ENCODE data around the gene HBZ. TPM values are rescaled to one million over a fixed set of nuclear protein-coding genes. Genes with fewer than 3 reads are reported as not detected.
"Not testable (repeated sequence)": the region's sequence is repeated elsewhere in the genome, so short reads cannot be mapped to it uniquely, and the experiment has no call there.

Gene HBZ
- total RNA-seq, 1 donor from 2014 or later = not detected

DNA sequence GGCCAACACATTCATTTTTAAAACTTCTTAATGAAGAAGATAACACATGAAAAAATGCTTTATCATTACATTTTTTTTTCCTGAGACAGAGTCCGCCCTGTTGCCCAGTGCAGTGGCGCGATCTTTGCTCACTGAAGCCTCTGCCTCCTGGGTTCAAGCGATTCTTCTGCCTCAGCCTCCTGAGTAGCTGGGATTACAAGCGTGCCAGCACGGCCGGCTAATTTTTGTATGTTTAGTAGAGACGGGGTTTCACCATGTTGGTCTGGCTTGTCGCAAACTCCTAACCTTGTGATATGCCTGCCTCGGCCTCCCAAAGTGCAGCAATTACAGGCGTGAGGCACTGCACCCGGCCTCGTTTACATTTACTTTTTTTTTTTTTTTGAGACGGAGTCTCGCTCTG lies 41.0 kb downstream of the HBZ start:
- Histone ChIP-seq H3K36me3 (peaks cover 100% of the 10 kb centered on the region), H3K4me3 (no peak overlapping the region), H3K27me3 (ENCODE audit: low read depth) (no peaks in the 10 kb centered on the region), H3K27ac (replicated peaks) (no peak overlapping the region), H3K4me1 (no peaks in the 10 kb centered on the region), H3K9me3 (replicated peaks) (no peaks in the 10 kb centered on the region)
- no peak for DNase-seq
- no peak for TF ChIP-seq CTCF (IDR thresholded peaks at IDR 0.05; ENCODE audit: borderline replicate concordance)
- intact Hi-C loops (cut with micrococcal nuclease) = no loop called here

DNA sequence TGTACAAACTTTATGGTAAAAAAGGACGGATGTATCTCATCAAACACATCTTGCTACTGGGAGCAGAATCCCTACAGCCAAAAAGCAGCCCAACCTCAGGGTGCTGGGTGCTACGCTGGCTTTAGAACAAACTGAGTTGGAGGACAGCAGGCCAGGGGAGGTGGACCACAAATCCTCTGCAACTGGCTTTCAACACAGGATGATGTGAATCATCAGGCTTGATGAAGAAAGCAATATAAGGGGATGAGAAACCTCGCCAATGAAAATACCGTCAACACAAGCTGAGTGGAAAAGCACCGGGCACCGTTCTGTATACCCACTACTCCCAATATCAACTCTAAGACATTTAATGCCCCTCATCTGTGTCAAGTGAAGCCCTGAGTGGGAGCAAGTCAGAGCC lies 42.1 kb downstream of the HBZ start:
- H3K4me3 ChIP-seq = no peak overlapping the region
- peaks cover 100% of the 10 kb centered on the region for H3K36me3 ChIP-seq
- no peak for TF ChIP-seq CTCF (IDR thresholded peaks at IDR 0.05; ENCODE audit: borderline replicate concordance)
- intact Hi-C loops (cut with micrococcal nuclease) = no loop called here
- no peaks in the 10 kb centered on the region for H3K4me1 ChIP-seq
- DNase-seq = no peak
- H3K27ac ChIP-seq (replicated peaks) = no peak overlapping the region
- no peaks in the 10 kb centered on the region for H3K9me3 ChIP-seq (replicated peaks)
- H3K27me3 ChIP-seq (ENCODE audit: low read depth) = no peaks in the 10 kb centered on the region

GRCh38 chr16:200388-200787 lies 47.9 kb downstream of the HBZ start:
- intact Hi-C loops (cut with micrococcal nuclease) = no loop called here
- TF ChIP-seq CTCF (IDR thresholded peaks at IDR 0.05; ENCODE audit: borderline replicate concordance) = no peak
- no peaks in the 10 kb centered on the region for H3K4me1 ChIP-seq
- no peaks in the 10 kb centered on the region for H3K27me3 ChIP-seq (ENCODE audit: low read depth)
- peaks cover 99% of the 10 kb centered on the region for H3K36me3 ChIP-seq
- no peak overlapping the region for H3K4me3 ChIP-seq
- no peaks in the 10 kb centered on the region for H3K9me3 ChIP-seq (replicated peaks)
- no peak for DNase-seq
- no peak overlapping the region for H3K27ac ChIP-seq (replicated peaks)

- Histone ChIP-seq H3K27me3 (ENCODE audit: low read depth) (no peaks in the 10 kb centered on the region), H3K27ac (replicated peaks) (no peak overlapping the region), H3K9me3 (replicated peaks) (no peaks in the 10 kb centered on the region), H3K36me3 (peaks cover 99% of the 10 kb centered on the region), H3K4me3 (no peak overlapping the region), H3K4me1 (no peaks in the 10 kb centered on the region)
- TF ChIP-seq CTCF (IDR thresholded peaks at IDR 0.05; ENCODE audit: borderline replicate concordance) = no peak
- DNase-seq = no peak
- intact Hi-C loops (cut with micrococcal nuclease) = no loop called here
These were observed 50.8 kb downstream of the HBZ start for GRCh38 chr16:203246-203645.

- H3K4me3 ChIP-seq; H3K27me3 ChIP-seq (ENCODE audit: low read depth); H3K9me3 ChIP-seq (replicated peaks); intact Hi-C loops (cut with micrococcal nuclease); DNase-seq; H3K4me1 ChIP-seq; H3K27ac ChIP-seq (replicated peaks): not testable (repeated sequence)
- H3K36me3 ChIP-seq = peaks cover 94% of the 10 kb centered on the region
These were observed 51.6 kb downstream of the HBZ start for GRCh38 chr16:204046-204445.

Other genes with a start within 250 kb of the HBZ start
- 11.7 TPM for gene POLR3K, start 99.0 kb upstream of the HBZ start, total RNA-seq
- 71.2 TPM for gene SNRNP25, start 98.8 kb upstream of the HBZ start, total RNA-seq
- 24.4 TPM for gene RHBDF1, start 80.0 kb upstream of the HBZ start, total RNA-seq
- gene MPG, start 74.4 kb upstream of the HBZ start, total RNA-seq = 44.5 TPM
- gene NPRL3, start 14.0 kb upstream of the HBZ start, total RNA-seq = 18.4 TPM
- not detected for gene HBM, start 13.3 kb downstream of the HBZ start, total RNA-seq
- 59.1 TPM for gene HBA2, start 20.2 kb downstream of the HBZ start, total RNA-seq
- 78.7 TPM for gene HBA1, start 24.0 kb downstream of the HBZ start, total RNA-seq
- not detected for gene HBQ1, start 27.8 kb downstream of the HBZ start, total RNA-seq
- gene LUC7L, start 76.8 kb downstream of the HBZ start, total RNA-seq = 23.3 TPM
- 135 TPM for gene FAM234A, start 82.2 kb downstream of the HBZ start, total RNA-seq
- gene RGS11, start 123.3 kb downstream of the HBZ start, total RNA-seq = 16.4 TPM
- 7.0 TPM for gene ARHGDIG, start 127.9 kb downstream of the HBZ start, total RNA-seq
- gene PDIA2, start 130.5 kb downstream of the HBZ start, total RNA-seq = 1.6 TPM
- gene AXIN1, start 200.1 kb downstream of the HBZ start, total RNA-seq = 12.2 TPM
- gene MRPL28, start 217.9 kb downstream of the HBZ start, total RNA-seq = 76.1 TPM
- gene PGAP6, start 229.3 kb downstream of the HBZ start, total RNA-seq = 30.4 TPM
- 101 TPM for gene NME4, start 244.6 kb downstream of the HBZ start, total RNA-seq
- 8.4 TPM for gene DECR2, start 249.2 kb downstream of the HBZ start, total RNA-seq